Measurements from ENCODE around the gene PTP4A2.

PTP4A2 gene

GRCh38 chr1:31885851-31886250 is 52.3 kb downstream of the PTP4A2 start:
- no peak for DNase-seq (ENCODE audit: low read depth)

- DNase-seq (ENCODE audit: low read depth), result no peak
Observed at GRCh38 chr1:31883357-31883942, 54.7 kb downstream of the PTP4A2 start.

- no peak for DNase-seq (ENCODE audit: low read depth)
Observed at GRCh38 chr1:31881688-31882000, 56.5 kb downstream of the PTP4A2 start.

GRCh38 chr1:31880957-31881687 is 57.0 kb downstream of the PTP4A2 start:
- DNase-seq (ENCODE audit: low read depth), result no peak

GRCh38 chr1:31879981-31880608 is 58.1 kb downstream of the PTP4A2 start:
- no peak for DNase-seq (ENCODE audit: low read depth)

- no peak for DNase-seq (ENCODE audit: low read depth)
Observed at GRCh38 chr1:31878058-31878457, 60.1 kb downstream of the PTP4A2 start.

- no peak for DNase-seq (ENCODE audit: low read depth)
Observed at GRCh38 chr1:31877544-31877943, 60.6 kb downstream of the PTP4A2 start.

GRCh38 chr1:31875636-31876236 is 62.4 kb downstream of the PTP4A2 start:
- no peak for DNase-seq (ENCODE audit: low read depth)

- no peak for DNase-seq (ENCODE audit: low read depth)
Observed at GRCh38 chr1:31874942-31875341, 63.2 kb downstream of the PTP4A2 start.

- no peak for DNase-seq (ENCODE audit: low read depth)
Observed at GRCh38 chr1:31872658-31873636, 65.2 kb downstream of the PTP4A2 start.

GRCh38 chr1:31871703-31872102 is 66.5 kb downstream of the PTP4A2 start:
- DNase-seq (ENCODE audit: low read depth), result no peak

- no peak for DNase-seq (ENCODE audit: low read depth)
Observed at GRCh38 chr1:31870086-31870736, 68.0 kb downstream of the PTP4A2 start.

- DNase-seq (ENCODE audit: low read depth), result no peak
Observed at GRCh38 chr1:31869449-31869848, 68.7 kb downstream of the PTP4A2 start.

GRCh38 chr1:31868862-31869261 is 69.3 kb downstream of the PTP4A2 start:
- no peak for DNase-seq (ENCODE audit: low read depth)

- DNase-seq (ENCODE audit: low read depth), result no peak
Observed at GRCh38 chr1:31867546-31867945, 70.6 kb downstream of the PTP4A2 start.

- DNase-seq (ENCODE audit: low read depth), result no peak
Observed at GRCh38 chr1:31866450-31867032, 71.6 kb downstream of the PTP4A2 start.

GRCh38 chr1:31865728-31866449 is 72.3 kb downstream of the PTP4A2 start:
- no peak for DNase-seq (ENCODE audit: low read depth)

- no peak for DNase-seq (ENCODE audit: low read depth)
Observed at GRCh38 chr1:31862071-31862470, 76.1 kb downstream of the PTP4A2 start.

GRCh38 chr1:31861346-31861745 is 76.8 kb downstream of the PTP4A2 start:
- no peak for DNase-seq (ENCODE audit: low read depth)

GRCh38 chr1:31860581-31860980 is 77.6 kb downstream of the PTP4A2 start:
- DNase-seq (ENCODE audit: low read depth), result no peak
